NK-92 (cell line): Measurements from ENCODE around the gene CAMTA1.

Source experiments
- DNase-seq: peaks from one replicate; lab custom pipeline; 2025; ENCODE audit not compliant: unreplicated experiment; lab: John Stamatoyannopoulos, UW

CAMTA1 gene

DNA sequence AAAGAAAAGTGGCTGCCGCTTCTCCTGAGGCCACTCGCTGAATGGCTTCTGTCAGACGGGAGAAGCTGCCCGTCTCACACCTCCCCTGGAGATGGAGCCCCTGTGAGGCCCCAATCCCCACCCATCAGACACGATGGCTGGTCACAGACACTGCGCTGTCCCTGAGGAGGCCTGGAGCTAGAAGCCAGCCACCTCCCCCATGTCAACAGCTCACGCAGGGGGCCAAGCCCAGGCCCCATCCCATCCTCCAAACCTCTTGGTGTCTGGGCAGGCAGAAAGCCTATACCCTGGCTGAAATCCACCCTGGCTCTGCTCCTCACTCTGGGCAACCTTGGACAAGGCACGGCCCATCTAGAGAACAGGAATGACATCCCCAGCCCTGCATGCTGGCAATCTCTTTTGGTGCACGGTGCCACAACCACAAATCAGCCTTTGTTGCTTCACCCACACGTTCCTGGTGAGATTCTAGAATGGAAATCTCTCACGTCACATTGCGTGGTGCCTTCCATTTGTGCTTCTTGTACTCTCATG, 711.9 kb downstream of the CAMTA1 start:
- no peak for DNase-seq

DNA sequence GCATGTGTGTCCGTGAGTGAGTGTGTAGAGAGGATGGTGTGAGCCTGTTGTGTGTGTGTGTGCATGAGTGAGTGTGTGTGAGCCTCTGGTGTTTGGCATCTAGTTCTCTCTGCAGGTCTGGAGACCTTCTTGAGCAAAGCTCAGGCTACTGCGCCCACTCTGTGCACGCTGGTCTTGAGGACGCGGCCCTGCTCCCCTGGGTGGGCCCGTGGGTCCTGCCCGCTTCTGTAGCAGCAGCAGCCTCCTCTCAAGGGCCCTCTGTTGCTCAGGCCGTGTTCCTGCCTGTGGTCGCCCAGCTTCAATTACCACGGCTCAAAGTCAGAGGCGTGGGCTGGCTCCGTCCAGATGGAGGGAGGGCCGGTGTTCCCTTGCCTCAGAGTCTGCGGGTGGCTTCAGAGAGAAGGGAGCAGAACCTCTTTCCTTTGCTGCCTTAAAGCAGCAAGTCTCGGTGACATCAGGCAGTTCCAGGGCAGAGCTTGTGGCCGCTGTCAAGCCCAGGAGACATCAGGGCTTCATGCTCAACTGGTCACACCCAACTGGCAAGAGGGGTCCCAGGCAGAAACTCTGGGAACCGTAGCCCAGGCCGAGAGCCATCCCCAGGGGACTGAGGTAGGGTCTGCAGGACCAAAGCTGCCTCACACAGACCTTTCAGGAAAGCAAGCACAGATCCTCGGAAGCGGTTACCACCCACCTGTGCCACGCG, 715.3 kb downstream of the CAMTA1 start:
- no peak for DNase-seq

DNA sequence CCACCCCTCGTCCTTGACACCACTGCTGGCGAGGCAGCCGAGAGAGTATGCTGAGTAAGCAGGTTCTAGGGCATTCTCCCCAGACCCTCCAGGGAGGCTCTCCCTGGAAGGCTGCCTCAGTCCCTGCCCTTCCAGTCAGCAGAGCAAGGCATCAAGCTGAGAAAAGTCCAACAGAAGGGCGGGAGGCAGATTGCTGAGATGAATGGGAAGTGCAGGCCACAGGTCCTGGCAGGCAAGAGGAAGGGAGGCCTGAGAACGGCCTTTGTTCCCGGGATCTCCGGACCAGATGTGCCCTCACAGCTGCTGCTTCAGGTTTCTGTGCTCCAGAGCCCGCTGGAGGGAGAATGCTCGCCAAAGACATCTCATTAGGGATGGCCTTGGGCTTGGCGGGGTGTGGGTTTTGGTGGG, 715.8 kb downstream of the CAMTA1 start:
- DNase-seq = no peak

DNA sequence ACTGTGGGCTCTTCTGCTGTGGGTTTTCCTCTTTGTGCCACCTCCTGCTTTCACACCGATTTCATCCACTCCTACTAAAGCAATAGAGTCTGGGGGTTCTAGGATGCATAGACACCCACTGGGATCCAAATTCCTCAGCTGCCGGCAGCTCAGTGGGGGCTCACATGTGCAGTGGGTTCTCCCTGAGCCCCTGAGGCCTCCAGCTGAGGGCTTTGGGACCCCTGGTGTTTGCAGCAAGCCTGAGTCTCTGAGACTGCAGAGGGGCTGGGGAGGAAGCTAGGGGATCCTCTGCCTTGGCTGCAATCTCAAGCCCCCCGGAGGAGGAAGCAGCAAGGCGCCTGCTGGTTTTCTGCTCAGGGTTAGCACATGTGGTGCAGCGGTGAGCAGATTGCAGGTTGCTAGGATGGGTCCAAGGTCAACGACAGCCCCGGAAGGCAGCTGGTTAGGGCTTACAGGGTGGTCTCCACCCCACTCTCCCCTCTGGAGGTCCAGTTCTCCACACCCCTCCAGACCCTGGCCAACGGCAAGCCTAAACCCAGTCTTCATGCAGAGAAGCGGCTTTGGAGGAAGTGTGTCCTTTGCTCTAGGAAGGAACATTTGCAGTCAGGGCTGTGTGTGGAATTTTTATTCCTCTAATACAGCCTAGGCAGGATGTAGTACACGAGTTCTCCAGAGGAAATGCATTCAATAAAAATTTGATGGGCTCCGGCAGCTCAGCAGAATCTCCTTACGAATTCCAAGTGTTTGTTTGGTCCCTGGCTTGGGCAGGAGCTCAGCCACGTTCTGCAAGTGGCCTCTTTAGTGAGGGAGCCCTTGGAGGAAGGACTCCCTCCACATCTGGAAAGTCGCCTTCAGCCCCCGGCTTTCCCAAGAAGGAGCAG, 716.7 kb downstream of the CAMTA1 start:
- DNase-seq = no peak

DNA sequence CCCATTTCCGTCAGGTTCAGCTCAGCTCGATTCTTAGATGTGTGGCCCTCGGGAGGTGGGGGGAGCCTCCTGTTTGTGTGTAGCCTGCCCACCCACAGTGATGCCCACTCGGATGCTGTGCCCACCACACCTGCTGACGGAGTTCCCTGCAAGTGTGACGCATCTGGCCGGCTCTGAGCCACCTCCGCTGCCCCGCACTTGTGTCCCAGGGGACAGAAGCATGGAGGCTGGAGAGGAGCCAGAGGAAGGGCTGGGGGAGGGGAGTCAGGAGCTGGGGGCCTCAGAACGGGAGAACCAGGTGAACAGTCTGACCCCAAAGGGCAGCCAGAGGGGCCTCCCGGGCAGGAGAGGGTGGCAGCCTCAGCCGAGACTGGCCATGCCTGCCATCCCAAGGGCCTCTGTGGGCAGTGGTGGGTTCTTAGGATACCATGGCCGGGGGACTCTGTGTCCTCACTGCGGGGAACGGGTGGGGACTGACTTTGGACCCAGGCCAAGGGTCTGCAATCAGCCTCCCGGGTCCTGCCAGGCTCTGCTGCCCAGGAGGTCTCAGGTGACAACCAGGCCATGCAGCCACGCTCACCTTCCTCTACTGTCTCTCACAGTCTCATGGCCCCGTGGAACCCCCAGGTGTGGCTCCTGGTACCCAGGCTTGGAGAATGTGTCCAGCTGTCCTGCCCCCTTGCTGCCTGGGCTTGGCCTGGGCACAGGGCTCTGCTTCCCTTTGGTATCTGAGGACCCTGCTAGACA, 718.6 kb downstream of the CAMTA1 start:
- no peak for DNase-seq

DNA sequence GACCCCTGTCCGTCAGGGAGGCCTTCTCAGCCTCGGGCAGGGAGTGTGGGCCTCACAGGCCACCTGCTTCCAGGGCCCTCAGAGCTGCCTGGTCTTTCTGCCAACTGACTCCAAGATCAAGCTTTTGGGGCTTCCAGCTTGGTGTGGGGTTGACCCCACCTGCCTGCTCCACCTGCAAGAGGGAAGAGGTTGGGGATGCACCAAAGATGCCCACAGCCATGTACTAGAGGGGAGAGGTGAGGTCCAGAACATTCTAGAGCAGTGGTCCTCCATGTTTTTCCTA, 719.1 kb downstream of the CAMTA1 start:
- no peak for DNase-seq

DNA sequence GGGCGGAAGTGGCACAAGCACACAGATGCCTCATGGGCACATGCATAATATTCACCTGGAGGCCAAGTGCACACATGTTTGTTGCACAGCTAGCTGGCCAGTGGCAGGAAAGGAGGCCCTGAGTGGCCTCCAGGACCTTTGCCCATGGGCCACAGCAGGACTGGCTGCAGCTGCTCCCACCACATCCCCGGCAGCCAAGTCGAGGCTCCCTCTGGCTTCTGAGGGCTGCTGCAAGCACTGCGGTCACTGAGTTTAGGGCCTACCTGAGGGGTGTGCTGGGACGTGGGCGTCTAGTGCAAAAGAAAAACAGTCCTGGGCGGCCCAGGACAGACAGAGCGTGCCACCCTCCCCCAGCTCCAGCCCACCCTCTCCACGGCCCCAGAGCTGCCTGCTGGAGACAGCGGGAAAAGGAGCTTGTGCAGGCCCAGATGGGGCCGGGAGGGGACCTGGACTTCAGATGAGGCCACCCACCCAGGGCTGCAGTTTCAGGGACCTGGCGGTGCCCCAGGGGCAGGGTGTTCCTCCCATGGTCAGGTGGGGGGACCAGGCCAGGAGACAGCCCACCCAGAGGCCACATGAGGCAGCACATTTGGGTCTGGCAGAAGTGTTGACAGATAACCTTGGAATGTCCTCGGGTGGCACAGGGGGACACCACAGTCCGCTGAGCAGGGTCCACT, 720.0 kb downstream of the CAMTA1 start:
- no peak for DNase-seq

DNA sequence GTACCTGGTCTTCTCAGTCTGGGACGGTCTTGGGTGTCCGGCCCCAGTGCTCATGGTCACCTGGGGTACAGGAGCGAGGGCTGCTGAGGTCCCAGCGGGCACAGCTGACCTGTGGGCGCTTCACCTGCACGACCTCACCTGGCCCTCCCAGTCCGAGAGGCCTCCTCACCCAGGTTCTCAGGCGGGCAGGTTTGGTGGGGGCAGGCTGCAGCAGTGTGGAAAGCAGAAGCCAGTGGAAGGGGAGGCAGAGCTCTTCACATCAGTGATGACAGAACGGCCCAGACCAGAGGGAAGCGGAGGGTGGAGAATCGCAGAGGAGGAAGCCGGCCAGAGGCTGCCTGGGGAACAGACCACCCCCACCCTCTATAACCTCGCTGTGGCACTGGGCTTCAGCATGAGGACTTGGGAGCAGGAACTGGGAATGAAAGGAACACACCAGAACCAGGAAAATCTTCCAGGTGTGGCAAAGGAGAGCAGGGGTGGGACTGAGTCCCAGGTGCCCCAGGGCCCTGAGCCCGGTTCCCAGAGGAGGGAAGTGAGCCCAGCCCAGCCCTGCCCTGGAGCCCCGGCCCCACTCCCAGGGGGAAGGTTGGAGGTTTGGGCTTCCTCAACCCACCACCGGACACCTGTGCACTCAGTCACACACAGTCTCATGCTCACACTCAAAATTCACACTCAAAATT, 720.7 kb downstream of the CAMTA1 start:
- no peak for DNase-seq

DNA sequence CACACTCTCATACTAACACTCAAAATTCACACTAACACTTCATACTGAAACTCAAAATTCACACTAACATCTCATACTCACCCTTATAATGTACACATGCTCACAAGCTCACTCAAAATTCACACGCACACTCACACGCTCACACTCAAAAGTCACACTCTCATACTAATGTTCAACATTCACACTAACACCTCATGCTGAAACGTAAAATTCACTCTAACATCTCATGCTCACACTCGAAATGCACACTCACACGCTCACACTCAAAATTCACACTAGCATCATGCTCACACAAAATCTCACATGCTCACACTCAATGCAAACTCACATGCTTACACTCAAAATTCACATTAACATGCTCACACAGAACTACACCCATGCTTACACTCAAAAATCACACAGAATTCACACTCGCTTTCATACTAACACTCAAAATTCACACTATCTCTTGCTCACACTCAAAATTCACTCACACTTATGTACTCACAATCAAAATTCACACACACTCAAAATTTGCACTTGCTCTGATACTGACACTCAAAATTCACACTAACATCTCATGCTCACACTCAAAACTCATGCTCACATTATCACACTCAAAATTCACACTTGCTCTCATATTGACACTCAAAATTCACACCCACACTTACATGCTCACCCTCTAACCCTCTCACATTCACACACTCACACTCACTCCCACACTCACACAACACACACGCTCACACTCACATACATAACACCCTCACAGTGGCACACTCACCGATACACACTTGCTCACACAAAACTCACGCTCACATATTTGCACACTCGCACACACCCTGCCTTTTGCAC, 721.4 kb downstream of the CAMTA1 start:
- no peak for DNase-seq

DNA sequence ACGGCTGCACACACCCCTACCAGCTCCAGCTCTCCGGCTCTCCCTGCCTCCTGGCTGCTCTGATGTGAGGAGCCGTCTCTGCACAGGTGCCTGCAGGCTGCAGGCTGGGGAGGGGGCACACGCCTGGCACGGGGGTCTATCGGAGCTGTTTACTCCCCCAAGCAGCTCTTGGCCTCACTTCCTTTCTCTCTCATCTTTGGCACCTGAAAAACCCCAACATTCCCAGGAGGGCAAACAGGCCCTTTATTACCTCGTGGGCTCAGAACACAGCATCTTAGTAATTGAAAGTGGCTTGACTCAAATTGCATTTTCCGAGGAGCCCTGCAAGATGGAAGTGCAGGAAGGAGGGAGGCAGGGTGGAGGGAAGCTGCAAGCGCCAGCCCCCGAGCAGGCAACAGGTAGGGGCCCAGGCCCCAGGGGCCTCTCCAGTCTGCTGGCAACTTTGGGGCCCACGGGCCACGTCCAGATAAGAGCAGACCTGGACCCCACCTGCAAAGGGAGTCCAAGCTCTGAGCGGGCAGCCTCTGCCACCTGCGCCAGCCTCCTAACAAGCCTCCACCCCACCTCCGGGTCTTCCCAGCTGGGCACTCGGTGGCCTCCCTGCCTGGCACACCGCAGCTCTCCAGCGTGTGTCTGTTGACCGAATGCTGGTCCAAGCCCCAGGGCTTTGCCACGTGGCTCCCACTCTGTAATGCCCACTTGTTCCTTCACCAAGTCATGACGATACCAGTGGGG, 722.2 kb downstream of the CAMTA1 start:
- DNase-seq = no peak

DNA sequence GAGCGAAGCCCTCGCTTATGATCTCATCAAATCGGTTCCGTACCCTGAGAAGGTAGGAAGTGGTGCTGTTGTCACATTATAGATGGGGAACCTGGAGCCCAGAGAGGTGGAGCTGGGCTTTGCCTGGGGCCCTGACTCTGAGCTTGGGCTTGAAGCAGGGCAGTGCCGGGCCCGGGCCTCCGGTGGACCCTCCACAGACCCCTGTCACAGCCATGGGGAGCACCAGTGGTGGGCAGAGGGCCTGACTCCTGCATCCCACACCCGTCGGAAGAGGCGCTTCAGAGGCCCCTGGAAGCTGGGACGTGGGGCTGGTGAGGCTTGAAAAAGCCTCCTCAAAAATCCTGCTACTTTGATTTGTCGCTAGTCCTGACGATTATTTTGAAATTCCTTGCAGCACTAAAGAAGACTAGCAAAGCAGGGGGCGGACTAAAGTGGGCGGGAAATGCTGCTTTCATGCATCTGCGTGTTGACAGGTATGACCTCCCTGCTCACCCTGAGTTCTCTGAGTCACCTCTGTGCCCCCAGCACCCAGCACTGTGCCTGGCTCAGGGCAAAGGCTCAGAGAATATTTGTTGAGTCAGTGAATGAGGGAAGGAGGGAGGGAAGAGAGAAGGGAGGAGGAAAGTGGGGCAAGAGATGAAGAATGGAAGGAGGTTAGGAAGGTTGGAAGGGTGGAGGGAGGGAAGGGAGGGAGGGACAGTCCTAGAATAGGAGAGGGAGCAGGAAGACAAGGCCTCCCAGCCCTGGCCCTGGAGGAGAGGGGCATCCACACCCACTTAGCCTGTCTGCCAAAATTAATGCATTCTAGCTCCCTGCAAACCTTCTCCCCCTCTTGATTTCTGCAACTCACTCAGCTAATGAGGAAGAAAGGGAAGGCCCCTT, 723.0 kb downstream of the CAMTA1 start:
- no peak for DNase-seq

DNA sequence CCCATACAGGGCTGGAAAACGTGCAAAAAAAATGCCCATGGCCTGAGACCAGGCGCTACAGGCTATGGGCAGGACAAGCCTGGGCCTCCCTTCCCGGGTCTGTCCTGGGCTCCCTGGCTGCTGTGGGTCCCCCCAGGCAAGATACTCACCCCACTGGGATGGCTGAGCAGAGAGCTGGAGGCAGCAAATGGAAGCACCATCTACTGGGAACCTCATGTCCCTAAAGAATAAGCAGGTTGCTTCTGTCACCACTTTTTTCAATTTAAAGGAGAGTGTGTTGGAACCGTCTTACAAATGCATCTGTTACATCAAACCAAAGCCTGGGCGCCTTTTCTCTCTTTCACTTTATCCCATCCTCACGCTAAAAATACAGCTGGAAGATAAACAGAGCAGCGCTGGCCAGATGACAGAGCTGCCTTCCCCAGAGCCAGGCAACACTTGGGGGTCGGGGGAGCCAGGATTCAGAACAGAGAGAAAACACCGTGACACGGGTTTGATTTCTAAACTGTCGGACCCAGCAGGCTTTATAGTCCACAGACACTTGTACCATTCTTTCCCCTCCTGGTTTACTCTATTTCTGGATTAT, 723.8 kb downstream of the CAMTA1 start:
- DNase-seq = no peak

DNA sequence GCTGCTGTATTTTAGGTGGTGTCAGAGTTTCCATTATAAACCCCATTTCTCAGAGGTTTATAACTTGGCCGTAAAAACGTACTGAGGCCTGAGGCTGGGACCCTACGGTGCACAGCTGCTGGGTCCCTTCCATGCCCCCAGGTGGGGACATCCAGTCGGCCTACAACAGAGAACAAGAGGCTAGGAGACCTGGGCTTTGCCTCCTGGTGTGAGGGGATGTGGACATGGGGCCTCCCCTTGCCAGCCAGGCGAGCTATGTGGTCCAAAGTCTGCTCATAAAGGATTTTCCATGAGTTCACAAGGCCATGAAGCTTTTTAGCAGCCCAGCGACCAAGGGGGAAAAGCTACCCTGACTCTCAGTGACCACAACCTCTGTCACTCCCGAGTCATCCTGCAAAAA, 724.3 kb downstream of the CAMTA1 start:
- no peak for DNase-seq

DNA sequence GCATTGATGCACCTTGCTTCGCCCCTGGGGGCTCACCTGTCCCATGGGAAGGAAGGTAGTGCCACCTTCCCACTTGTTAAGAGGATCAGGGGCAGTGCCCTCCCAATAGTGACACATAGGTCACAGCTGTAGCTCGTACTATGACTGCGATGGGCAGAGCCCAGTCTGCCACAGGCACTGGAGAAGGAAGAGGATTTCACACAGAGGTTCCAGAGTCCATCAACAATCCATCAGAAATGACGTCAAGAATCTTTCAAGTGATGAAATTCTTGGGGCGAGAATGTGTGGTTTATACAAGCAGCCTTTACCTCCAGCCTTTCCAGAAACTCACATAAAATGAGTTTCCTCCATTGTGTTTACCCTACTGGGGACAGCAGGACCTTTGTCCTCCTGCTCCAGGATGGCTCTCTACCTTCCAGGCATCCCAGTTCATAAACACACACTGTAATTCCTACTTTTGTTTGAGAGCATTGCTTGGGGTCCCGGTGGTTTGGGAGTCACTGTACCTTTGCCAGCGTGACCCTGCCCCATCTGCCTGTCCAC, 725.2 kb downstream of the CAMTA1 start:
- no peak for DNase-seq

DNA sequence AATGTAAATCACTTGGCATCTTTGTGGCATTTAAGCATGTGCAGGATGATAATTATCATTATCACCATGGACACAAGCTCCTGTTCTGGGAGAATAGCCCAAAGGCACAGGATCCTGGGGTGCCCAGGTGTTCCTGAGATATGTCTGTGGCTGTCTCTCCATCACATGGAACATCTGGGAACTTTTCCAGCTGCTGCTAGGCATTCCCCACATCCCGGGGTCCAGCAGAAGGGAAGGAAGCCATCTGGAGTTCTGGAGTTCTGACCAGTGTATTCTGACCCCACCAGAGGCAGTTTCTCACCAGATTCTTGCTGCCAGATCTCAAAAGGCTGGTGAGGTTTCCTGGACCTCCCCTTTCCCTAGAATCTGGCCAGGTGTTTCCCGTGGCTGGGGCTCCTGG, 726.1 kb downstream of the CAMTA1 start:
- no peak for DNase-seq

DNA sequence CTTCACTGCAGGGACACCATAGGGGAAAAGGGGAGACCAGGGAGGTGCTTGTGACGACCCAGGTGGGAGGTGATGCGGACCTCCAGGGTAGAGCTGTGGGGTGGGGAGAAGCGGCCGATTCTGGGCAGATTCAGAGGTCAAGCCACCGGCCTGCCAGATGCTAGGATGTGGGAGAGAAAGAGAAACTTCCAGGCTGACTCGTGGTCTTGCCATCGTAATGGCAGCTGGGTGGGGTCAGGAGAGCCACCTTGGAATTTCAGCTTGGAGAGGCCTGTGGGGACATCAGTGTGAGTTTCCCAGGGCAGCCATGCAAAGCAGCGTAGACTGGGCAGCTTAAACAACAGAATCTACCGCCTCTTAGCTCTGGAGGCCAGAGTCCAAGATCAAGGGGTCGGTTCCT, 727.8 kb downstream of the CAMTA1 start:
- DNase-seq = no peak

DNA sequence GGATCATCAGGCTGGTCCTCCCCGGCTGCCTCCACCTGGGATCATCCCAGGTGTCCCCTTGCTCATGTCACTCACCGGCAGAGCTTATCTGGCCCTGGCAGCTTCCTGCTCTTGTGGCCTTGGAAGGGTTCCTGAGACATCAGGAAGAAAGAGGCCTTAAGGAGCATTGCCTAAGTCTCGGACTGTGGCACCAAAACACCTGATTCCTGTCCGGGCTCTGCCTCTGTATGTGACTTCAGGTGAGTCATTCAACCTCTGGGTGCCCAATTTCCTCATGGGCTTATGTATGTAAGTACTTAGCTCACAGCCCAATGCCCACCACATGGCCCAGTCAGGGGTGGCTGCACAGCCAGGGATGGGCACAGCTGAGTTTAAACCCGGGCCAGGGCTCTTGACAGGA, 729.9 kb downstream of the CAMTA1 start:
- no peak for DNase-seq
